NK-92 (cell line): Measurements from ENCODE around the gene PARD3.

Source experiments
- DNase-seq: peaks from one replicate; lab custom pipeline; 2025; ENCODE audit not compliant: unreplicated experiment; lab: John Stamatoyannopoulos, UW

PARD3 gene

DNA sequence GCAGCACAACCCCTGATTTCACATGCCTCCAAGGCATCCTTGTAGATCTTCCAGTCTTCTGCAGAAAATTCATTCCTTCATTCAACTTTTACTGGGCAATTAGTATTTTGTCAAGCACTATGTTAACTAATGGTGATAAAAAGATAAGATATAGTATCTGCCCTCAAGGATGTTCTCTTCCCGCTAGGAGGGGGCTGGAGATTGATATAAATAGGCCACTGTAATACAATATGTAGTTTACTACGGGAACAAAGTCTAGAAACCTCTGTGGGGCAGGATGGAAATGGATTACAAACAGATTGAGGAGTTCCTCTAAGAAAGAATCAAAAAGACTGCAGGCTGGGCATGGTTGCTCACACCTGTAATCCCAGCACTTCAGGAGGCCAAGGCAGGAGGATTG lies 10.3 kb upstream of the PARD3 start:
- no peak for DNase-seq

GRCh38 chr10:34824870-34825269 lies 9.8 kb upstream of the PARD3 start:
- no peak for DNase-seq

DNA sequence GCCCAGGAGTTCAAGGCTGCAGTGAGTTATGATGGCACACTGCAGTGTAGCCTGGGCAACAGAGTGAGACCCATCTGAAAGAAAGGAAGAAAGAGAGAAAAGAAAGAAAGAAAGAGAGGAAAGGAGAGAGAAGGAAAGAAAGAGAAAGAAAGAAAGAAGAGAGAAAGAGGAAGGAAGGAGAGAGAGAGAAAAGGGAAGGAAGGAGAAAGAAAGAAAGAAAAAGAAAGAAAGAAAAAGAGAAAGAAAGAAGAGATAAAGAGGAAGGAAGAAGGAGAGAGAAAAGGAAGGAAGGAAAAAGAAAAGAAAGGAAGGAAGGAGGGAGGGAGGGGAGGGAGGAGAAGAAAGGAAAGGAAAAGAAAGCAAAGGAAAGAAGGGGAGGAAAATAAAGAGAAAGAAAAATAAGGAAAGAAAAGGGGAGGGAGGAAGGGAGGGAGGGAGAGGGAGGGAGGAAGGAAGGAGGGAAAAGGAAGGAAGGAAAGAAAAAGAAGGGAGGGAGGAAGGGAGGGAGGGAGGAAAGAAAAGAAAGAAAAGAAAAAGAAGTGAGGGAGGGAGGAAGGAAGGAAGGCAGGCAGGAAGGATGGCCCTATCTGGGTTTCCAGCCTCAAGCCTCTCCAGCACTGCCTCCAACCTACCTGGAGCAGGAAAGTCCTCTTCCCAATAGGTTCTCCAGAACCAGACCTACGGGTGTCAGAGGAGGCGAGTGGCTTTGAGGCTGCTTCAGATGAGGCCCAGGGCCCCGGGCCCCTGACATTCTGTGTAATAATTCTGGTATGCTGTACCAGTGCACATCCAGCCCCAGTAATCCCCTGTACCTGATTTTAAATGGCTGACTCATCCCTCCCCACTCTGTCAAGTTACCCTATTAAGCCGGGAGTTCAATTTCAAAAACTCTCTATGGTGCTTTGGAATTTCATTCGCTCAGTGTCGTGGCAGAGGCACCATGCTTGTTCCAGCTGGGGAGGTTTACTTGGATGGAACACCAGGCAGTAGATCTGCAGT lies 6.8 kb upstream of the PARD3 start:
- no peak for DNase-seq

DNA sequence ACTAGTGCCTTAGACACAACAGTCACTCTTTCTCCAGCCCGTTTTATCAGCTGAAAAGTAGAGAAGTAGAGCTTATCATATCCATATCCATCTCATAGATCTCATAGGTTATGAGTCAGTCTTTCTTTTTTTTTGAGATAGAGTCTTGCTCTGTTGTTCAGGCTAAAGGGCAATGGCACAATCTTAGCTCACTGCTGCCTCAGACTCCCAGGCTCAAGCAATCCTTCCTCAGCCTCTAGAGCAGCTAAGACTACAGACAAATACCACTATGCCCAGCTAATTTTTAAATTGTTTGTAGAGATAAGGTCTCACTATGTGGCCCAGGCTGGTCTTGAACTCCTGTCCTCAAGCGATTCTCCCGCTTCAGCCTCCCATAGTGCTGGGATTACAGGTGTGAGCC lies 2.5 kb upstream of the PARD3 start:
- no peak for DNase-seq

- DNase-seq: no peak
Measured at GRCh38 chr10:34817054-34817453, 2.0 kb upstream of the PARD3 start.

DNA sequence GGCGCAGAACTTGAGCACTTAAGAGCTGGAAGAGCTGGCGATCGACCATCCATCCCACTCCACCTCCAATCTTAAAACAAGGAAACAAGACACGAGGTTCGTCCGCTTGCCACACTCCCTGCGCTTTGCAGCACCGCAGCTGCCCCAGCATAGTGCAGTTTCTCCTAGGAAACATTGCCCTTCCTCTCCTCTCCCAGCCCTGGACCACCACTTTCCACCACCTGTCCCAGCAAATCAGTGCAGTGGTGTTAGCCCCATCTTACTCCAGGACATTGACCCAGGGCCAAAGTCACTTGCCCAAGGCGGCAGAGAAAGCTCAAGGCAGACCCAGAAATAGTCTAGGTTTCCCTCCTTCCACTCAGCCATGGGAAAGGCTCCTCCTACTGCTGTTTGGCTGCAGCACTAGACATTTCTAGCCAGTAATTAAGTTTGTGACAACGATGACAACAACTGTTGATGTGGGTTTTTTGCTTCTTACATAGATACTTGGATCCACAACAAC lies 1.5 kb upstream of the PARD3 start:
- no peak for DNase-seq

DNA sequence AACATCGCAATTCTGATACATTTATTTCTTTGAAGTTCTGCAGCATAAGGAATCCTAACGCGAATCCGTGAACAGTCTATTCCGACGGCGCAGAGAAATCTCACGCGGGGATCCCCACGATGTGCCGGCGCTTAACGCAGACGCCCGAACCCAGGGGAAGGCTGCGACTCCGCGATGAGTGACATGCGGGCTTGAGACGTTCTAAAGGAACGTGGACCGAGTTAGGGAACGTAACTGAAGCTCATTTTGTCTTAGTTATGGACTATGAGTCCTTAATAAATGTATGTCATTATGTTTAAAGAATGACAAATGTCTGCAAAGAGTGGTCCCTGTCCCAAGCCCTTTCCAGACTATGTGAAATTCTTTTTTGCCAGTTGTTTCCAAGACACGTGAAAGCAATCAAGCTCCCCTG lies 995 bp upstream of the PARD3 start:
- DNase-seq: no peak

- DNase-seq: no peak
Measured at GRCh38 chr10:34814913-34815184, 247 bp downstream of the PARD3 start.

GRCh38 chr10:34814223-34814912 lies 728 bp downstream of the PARD3 start:
- no peak for DNase-seq

- DNase-seq: no peak
Measured at GRCh38 chr10:34813626-34814222, 1.4 kb downstream of the PARD3 start.

GRCh38 chr10:34812771-34813170 lies 2.3 kb downstream of the PARD3 start:
- DNase-seq: no peak

GRCh38 chr10:34811968-34812514 lies 3.1 kb downstream of the PARD3 start:
- no peak for DNase-seq

GRCh38 chr10:34811126-34811967 lies 3.7 kb downstream of the PARD3 start:
- DNase-seq: no peak

DNA sequence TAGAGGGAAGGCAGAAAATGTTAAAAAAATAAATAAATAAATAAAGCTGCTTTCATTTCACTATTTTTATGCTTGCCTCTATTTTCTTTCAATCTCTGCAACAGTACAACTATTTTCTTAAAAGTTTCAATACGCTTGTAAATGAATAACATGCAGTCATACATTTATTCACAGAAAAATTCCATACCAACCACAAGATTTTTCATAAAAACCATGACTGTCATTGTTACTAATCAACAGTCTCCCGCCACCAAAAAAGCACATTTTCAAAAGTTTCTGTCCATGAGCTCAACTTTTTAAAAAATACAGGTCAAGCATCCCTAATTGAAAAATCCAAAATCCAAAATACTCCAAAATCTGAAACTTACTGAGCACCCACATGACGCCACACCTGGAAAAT lies 5.3 kb downstream of the PARD3 start:
- no peak for DNase-seq

DNA sequence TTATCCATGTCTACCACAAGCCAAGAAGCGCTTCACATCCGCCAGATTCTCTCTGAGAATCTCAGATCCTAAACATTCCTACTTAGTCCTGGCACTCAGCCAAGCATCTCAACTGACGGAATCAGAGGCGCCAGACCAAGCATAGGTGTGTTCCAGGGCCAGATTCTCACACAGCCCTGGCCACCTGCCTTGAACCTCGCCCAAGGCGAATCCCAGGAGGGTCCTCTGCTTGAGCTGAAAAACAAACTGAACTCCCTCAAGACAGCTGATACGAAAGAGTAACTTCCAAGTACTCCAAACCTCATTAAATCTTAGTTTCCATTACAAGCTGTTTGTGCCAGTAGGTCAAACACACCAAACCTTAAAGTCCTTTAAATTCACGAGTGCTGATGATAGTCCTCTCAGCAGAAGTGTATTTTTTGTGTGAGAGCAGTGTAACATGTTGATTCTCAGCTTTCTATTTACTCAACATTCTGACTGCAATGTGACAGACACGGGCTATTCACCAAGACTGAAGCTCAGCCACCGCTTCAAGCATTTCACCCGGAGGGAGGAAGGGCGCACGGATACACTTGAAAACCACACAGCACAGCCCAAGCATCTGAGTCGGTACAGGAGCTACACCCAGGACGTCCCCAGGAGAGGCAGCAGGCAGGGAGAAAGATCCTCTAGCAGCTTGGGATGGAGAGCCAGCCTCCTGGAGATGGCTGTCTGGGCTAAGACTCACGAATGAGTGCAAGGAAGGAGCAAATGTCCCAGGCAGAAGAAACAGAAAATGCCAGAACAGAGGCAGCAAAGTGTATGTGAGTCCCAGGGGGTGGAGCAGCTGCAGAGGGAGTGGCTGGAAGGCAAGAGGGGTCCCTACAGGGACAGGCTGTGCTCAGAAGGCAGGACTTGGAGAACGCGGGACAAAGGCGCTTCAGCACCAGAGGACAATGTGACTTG lies 6.0 kb downstream of the PARD3 start:
- no peak for DNase-seq

GRCh38 chr10:34808336-34808735 lies 6.8 kb downstream of the PARD3 start:
- no peak for DNase-seq

DNA sequence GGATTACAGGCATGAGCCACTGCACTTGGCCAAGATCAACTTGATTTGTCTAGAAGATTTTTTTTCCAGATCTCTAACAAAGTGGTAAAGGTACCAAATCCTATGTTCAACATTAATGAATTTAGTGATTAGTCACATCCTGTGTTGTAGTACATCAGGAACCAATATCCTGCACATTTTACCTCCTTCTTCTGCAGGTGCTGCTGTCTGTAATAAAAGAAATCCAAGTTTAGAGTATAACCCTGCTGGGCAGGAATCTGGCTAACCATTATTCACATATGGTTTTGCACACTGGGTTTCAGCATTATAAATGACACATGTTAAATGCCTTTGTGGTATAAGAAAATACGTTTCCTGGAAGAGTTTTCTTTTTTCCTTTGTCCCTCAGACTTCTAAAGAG lies 10.8 kb downstream of the PARD3 start:
- no peak for DNase-seq

DNA sequence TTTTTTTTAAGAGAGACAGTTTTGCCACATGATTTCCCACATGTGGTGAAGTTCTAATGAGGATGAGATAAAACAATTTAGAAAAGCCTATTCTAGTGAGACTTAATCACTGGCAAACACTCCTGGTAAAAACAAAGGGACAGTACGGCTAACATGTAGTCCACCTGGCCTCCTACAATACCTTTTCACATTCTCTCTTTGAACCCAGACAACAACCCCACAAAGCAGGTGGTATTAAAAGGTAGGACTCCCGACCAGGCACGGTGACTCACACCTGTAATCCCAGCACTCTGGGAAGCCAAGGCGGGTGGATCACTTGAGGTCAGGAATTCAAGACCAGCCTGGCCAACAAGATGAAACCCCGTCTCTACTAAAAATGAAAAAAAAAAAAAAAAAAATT lies 12.4 kb downstream of the PARD3 start:
- DNase-seq: no peak

DNA sequence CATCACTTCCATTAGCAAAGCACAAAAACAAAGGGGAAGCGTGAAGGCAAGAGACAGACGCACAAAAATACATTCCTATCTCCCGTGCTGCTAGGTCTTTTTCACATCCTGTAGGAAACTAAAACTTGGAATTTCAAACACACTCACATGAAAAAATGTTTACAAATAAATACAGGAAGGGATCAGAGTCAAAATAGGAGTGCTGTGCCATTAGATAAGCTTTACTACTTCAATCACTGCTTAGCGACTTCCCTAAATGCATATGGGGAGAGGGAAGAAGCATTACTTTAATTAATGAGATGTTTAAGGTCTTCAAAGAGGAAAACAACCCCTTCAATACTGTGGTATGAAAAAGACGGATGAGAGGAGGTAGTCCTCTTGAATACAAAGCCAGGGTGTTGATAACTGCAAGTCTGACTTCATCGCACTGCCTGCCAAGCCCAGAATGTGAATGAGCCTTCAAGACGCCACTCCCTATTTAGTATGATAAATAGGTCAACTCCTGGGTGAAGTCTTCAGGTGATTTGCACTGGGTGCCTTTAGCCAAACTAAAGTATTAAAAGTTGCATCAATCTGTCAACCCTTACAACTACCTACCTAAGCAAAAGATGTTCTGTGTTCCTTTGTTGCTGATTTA lies 13.9 kb downstream of the PARD3 start:
- no peak for DNase-seq
